ENCODE results near the gene ANKS1B. TPM values are rescaled to one million over a fixed set of nuclear protein-coding genes. Genes with fewer than 3 reads are reported as not detected.

Gene ANKS1B
- polyA plus RNA-seq, 4 donors, result 3.6 to 4.8 (median 4.0) TPM

GRCh38 chr12:99108924-99109323 is 875.8 kb downstream of the ANKS1B start:
- no peak for DNase-seq (ENCODE audit: low read depth in 4 of 4, low spot score in 2 of 4)

GRCh38 chr12:99099786-99100185 is 885.0 kb downstream of the ANKS1B start:
- no peak for DNase-seq (ENCODE audit: low read depth in 4 of 4, low spot score in 2 of 4)

GRCh38 chr12:99097171-99097570 is 887.6 kb downstream of the ANKS1B start:
- no peak for DNase-seq (ENCODE audit: low read depth in 4 of 4, low spot score in 2 of 4)

- no peak for DNase-seq (ENCODE audit: low read depth in 4 of 4, low spot score in 2 of 4)
Measured at GRCh38 chr12:99093166-99093565, 891.6 kb downstream of the ANKS1B start.

- no peak for DNase-seq (ENCODE audit: low read depth in 4 of 4, low spot score in 2 of 4)
Measured at GRCh38 chr12:99092100-99092851, 892.5 kb downstream of the ANKS1B start.

- DNase-seq (ENCODE audit: low read depth in 4 of 4, low spot score in 2 of 4), result peak in 3 of 4 donors; percentile 7 to 48 (median 23)
Measured at GRCh38 chr12:99087278-99087677, 897.5 kb downstream of the ANKS1B start.

DNA sequence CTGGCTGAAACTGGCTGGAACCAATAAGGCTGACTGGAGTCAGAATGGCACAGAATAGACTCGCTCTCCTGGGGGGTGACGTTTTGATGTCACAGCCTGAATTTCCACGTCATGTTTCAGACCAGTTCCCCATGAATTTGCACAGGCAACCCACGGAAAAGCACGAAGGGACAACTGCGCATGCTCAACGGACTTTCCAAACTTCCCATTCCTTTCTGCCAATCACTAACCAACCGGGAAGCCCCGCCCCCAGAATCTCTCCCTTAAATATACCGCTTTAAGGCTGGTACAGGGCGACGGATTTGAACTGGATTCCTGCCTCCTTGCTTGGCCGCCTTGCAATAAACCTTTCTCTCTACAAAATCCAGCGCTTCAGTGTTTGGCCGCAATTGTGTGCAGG is 904.9 kb downstream of the ANKS1B start:
- DNase-seq (ENCODE audit: low read depth in 4 of 4, low spot score in 2 of 4), result no peak

DNA sequence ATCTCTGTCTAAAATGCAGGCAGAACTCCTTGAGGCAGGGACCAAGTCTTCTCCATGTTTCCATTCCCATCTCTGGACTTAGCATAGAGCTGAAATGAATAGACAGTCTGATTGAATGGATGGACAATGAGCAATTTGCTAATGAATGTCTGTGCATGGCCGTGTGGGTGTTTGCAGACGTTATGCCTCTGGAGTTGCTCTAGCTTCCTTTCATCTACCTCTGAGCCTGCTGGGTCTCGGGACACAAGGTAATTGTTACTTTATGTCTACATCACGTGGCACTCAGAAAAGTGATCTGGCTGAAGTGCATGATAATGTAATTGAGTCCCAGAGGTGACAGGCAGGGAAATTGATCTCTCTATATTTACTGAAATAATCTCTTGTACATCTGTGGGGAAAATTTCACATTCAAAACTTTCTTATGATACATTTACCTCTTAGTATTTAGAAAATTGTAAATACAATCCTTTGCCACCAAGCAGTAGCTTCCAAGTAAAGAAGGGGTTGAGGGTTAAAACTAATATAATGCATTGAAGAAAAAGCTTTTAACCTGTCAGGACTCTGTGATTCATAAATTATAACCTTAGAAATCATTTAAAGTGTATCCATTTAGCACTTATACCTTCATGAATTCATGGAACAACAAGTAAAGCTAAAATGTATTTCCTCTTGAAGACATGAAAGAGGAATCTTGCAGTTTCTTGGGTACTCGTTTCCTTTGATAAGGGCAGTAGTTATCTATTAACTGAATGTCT is 915.6 kb downstream of the ANKS1B start:
- no peak for DNase-seq (ENCODE audit: low read depth in 4 of 4, low spot score in 2 of 4)

DNA sequence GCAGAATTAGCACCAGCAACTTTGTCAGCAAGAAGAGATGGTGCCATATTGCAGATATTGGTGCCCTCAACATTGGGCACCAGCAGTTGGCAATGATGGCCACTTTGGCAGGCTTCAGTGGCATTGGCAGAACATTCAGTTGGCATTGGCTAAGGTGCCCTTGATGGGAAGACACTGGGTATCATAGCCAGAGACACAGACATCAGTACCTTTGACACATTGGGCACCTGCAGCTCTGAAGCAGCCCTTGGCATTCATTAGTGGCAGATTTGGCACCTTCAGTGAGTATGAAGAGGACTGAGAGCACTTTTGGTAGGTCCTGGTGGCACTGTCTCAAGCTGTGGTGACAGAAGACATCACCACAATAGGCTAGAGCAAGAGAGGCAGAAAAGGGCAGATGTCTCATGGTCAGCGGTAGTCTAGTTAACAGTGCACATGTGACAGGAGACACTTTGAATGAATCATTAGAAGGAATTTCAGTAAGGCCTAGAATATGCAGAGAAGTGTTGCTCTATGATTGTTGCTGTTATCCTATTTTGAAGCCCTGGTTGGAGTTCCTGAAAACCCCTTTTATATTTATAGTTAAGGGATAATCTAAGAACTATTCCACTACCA is 917.5 kb downstream of the ANKS1B start:
- no peak for DNase-seq (ENCODE audit: low read depth in 4 of 4, low spot score in 2 of 4)

DNA sequence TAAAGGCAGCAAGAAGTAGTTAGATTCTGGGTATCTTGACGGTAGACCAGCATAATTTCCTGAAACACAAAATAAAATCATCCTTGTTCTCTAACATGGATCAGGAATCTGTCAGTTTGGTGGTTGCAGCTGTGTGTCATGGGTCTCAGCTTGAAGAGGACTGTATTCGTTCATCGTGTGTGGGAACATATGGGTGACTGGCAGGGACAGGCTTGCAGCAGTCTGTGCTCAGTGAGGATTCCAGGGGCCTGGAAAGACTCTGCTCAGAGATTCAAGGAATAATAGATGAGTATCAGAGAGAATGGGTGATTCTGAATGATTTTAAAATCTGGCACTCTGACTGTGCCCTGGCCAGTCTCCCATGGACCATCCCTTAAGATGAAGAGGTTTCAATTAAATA is 918.0 kb downstream of the ANKS1B start:
- no peak for DNase-seq (ENCODE audit: low read depth in 4 of 4, low spot score in 2 of 4)

DNA sequence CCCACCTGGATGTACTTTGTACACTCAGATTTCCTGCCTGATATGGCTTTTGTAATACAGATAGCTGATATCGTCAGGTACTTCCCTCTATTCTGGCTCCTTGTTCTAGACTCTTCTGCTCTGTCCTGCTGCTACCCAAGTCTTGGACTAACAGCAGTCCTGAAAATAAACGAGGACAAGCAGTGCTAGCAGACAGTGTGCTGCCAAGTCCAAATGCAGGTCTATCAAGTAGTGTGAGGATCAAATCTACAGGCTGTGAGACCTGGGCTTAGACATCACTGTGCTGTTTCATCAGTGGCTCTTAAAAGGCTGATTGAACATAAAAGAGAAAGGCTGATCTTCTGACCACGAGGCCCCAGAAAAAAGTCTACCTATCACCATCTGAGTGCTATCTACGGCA is 921.6 kb downstream of the ANKS1B start:
- DNase-seq (ENCODE audit: low read depth in 4 of 4, low spot score in 2 of 4), result no peak

- peak in 3 of 4 donors; percentile 24 to 29 (median 27) for DNase-seq (ENCODE audit: low read depth in 4 of 4, low spot score in 2 of 4)
Measured at GRCh38 chr12:99059824-99060511, 924.8 kb downstream of the ANKS1B start.

- DNase-seq (ENCODE audit: low read depth in 4 of 4, low spot score in 2 of 4), result no peak
Measured at GRCh38 chr12:99057670-99058069, 927.1 kb downstream of the ANKS1B start.

GRCh38 chr12:99056186-99056585 is 928.5 kb downstream of the ANKS1B start:
- no peak for DNase-seq (ENCODE audit: low read depth in 4 of 4, low spot score in 2 of 4)

DNA sequence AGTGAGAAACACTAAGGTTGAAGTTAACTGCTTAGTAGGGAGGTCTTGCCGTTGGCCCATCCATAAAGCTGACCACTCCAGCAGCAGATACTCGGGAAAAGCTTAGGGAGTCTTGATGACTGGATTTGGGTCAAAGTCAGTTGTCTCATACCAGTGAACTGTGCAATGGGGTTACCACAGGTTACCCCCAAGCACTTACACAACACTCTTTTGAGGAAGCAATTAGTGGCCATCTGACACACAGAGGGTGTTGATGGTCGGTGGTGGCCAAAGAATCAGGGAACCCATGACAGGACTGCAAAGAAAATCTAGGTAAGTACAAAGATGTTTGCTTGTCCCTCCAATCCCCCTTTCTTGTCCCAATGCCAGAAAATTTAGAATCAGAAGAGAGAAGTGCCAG is 929.4 kb downstream of the ANKS1B start:
- DNase-seq (ENCODE audit: low read depth in 4 of 4, low spot score in 2 of 4), result no peak

DNA sequence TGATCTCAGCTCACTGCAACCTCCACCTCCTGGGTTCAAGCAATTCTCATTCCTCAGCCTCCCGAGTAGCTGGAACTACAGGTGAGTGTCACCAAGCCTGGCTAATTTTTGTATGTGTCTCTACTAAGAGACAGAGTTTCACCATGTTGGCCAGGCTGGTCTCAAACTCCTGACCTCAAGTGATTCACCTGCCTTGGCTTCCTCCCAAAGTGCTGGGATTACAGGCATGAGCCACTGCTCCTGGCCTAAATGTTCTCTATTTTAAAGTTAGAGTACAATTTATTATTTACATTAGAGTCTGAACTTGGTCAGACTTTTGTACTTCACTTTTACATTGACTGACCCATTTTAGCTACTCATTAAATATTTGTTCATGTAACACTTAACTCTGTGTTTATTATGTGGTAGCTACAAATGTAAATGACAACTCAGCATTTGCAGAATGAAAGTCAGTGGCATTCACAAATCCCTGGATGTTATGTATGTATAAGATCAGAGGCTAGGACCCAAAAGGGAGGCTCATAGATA is 930.1 kb downstream of the ANKS1B start:
- no peak for DNase-seq (ENCODE audit: low read depth in 4 of 4, low spot score in 2 of 4)

- no peak for DNase-seq (ENCODE audit: low read depth in 4 of 4, low spot score in 2 of 4)
Measured at GRCh38 chr12:99053616-99054362, 930.9 kb downstream of the ANKS1B start.

- no peak for DNase-seq (ENCODE audit: low read depth in 4 of 4, low spot score in 2 of 4)
Measured at GRCh38 chr12:99049774-99050173, 935.0 kb downstream of the ANKS1B start.

GRCh38 chr12:99045158-99045557 is 939.6 kb downstream of the ANKS1B start:
- DNase-seq (ENCODE audit: low read depth in 4 of 4, low spot score in 2 of 4), result no peak

DNA sequence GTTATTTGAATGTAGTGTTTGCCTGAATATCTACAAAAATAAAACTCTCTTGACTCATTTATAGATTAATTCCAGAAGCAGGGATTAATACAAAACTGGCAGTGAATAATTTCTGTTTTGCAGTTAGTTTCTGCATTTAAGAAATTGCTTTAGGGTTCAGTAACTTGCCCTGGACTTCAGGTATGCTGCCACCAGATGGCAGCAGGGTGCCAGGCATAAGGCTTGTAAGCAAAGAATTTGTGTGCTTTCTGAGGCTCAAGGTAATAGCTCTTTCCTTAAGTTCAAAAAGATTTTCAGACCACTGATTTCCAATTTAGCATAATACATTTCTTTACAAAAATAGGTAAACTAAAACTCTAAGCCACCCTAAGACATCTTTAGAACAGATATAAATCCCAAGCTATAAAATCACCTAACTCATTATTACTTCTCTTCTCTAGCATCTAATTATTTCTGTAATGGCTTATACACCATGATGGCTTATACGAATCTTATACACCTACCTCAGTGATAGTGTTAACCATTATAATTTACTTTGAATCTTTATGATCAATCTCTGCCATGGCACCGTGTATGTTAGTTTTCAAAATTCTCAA is 941.3 kb downstream of the ANKS1B start:
- peak in 1 of 4 donors; percentile 53 for DNase-seq (ENCODE audit: low read depth in 4 of 4, low spot score in 2 of 4)

All from left renal cortex interstitium (tissue), 4 donors.